ENCODE measurements around the gene MPZL2.

DNA sequence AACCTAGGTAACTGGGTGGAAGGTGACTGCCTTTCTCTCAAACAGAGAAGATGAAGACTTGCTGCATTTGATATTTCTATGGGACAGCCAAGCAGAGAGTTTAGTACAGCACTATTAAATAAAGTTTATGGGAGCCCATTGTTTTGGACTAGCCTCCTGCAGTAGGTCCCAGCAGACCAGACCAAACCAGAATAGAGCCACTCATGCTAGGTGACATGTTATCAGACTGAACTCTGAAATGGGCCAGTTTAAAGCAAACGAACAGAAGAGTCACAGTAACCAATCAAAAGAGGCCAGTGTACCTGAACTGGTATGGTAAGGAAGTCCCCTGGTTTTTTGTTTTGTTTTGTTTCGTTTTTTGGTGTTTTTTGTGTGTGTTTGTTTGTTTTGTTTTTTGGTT lies 7.9 kb upstream of the MPZL2 start:
- TF ChIP-seq, protein P1, sequence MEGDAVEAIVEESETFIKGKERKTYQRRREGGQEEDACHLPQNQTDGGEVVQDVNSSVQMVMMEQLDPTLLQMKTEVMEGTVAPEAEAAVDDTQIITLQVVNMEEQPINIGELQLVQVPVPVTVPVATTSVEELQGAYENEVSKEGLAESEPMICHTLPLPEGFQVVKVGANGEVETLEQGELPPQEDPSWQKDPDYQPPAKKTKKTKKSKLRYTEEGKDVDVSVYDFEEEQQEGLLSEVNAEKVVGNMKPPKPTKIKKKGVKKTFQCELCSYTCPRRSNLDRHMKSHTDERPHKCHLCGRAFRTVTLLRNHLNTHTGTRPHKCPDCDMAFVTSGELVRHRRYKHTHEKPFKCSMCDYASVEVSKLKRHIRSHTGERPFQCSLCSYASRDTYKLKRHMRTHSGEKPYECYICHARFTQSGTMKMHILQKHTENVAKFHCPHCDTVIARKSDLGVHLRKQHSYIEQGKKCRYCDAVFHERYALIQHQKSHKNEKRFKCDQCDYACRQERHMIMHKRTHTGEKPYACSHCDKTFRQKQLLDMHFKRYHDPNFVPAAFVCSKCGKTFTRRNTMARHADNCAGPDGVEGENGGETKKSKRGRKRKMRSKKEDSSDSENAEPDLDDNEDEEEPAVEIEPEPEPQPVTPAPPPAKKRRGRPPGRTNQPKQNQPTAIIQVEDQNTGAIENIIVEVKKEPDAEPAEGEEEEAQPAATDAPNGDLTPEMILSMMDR (IDR thresholded peaks at IDR 0.05; ENCODE audit: low read length): no peak
- TF ChIP-seq EZH2 (IDR thresholded peaks at IDR 0.05; ENCODE audit: borderline replicate concordance, low read length): no peak
